ENCODE measurements around the gene GPC5.

Gene GPC5

GRCh38 chr13:92074658-92075057 lies 676.2 kb downstream of the GPC5 start:
- no peak for DNase-seq

- DNase-seq = no peak
These were observed 699.0 kb downstream of the GPC5 start for GRCh38 chr13:92097337-92097903.

- no peak for DNase-seq
These were observed 703.4 kb downstream of the GPC5 start for GRCh38 chr13:92101801-92102200.

DNA sequence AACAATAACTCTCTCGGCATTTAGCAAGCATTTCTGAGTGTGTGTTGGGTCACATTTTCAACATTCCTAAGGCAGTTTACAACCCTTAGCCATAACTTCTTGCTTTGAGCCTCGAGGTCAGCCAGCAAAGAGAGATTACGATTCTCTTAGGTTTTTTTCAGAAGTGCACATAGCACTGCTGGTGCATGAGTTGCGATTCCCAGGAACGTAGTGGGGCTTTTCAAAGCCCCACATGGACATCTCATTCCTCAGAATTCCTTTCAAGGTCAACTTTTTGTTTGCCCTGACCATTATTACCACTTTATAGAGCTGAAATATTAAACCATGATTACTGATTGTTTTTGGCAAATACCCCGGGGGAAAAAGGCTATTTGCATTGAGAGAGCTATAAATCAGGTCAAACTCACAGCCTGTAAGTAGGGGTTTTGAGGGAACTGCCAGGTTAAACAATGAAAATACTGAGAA lies 705.3 kb downstream of the GPC5 start:
- no peak for DNase-seq

- DNase-seq = no peak
These were observed 723.9 kb downstream of the GPC5 start for GRCh38 chr13:92122186-92122853.

DNA sequence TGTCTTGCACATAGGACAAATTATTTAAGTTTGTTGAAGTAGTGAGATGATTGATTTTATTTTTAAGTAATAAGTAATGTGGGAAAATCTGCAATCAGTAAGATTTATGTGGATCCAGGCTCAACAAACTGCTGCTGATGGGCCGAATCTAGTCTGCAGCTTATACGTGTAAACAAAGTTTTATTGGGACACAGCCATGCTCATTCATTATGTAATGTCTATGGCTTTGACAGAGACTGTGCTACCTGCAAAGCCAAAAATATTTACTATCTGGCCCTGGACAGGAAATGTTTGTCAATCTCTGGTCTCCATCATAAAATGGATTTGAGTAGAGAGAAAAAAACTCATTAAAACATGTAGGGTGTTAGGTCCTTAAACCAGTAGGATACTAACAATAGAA lies 728.0 kb downstream of the GPC5 start:
- DNase-seq = no peak

DNA sequence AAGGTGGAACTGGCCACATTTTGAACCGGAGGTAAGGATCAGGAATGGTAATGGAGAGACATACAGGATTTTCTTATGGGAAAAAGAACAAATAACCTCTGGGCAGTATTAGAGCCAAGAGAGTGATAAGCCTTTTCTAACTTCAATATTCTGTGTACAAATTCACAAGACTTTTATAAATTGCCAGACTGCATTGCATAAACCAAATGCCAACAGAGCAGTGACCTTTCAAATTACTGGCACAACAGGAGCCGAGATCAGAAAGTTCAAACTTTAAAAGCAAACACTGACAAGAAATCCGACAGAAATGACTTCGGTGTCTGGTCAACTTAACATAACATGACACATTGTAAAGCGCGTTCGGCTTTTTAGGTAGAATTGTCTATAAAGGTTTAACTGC lies 737.1 kb downstream of the GPC5 start:
- DNase-seq = no peak

- DNase-seq = no peak
These were observed 738.2 kb downstream of the GPC5 start for GRCh38 chr13:92136449-92137155.

DNA sequence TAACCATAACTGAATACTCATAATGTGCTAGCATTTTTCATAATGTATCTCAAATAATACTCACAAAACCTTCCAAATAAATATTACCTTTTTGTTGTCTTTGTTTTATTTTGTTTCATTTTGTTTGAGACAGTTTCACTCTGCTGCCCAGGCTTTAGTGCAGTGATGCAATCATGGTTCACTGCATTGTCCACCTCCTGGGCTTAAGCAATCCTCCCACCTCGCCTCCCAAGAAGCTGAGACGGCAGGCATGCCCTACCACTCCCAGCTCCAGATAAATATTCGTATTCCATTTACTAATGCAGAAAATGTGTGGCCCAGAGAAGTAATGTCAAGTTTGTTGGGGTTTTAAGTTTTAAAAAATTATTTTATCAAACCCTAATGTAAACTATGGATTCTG lies 739.1 kb downstream of the GPC5 start:
- no peak for DNase-seq

DNA sequence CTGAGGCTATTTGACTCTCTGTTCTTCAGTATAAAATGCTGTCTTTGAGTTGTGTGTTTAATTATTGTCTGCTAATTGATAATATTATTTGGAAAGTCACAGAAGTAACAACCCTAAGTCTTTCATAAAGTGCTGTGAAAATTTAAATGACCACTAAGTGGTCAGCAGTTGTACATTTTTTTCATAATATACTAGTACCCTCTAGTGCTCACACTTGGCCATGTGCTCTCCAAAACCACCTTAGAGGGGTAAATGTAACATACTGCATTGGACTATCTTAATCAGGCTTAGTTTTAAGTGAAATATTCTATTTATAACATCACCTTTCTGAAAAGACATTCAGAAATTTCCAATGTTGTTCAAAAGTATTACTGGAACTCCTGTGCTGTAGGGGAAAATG lies 745.3 kb downstream of the GPC5 start:
- no peak for DNase-seq

DNA sequence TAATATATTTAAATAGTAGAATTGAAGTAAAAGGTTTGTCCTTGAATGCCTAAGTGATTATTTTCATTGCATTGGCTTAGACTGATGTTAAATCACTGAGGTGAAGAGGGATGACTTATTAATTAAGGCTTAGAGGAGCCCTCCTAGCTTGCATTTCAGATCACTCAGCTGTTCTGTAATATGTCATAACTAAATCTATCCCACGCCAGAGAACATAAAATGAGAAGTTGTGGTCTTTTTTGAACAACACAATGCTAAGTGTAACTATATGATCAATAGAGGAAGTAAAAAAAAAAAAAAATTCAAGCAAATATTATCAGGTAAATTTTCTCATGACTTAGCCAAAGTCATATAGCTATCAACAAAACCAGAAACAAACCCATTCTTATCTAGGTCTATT lies 752.2 kb downstream of the GPC5 start:
- no peak for DNase-seq

DNA sequence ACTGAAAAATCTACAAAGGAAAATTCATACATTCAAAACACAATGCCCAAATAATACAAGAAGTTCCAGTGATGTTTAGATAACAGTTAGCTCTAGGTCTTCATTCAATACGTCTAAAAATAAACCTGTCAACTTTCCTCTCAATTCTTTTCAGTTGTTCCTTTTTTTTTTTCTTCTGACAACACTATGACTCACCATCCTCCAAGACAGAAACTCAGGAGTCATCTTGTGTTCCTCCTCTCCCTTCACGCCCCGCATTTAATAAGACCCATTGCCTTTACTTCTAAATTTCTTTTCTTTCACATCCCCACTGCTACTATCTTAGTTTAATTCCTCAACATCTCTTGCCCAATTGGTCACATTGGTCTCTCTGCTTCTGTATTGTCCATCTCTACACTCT lies 759.9 kb downstream of the GPC5 start:
- no peak for DNase-seq

DNA sequence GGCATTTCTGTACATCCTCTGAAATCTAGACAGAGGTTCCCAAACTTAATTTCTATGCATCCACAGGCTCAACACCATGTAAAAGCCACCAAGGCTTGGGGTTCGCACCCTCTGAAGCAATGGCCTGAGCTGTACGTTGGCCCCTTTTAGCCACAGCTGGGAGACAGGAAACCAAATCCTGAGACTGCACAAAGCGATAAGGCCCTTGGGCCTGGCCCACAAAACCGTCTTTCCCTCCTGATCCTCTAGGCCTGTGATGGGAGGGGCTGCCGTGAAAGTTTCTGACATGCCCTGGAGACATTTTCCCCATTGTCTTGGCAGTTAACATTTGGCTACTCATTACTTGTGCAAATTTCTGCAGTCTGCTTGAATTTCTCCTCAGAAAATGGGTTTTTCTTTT lies 766.4 kb downstream of the GPC5 start:
- DNase-seq = no peak

DNA sequence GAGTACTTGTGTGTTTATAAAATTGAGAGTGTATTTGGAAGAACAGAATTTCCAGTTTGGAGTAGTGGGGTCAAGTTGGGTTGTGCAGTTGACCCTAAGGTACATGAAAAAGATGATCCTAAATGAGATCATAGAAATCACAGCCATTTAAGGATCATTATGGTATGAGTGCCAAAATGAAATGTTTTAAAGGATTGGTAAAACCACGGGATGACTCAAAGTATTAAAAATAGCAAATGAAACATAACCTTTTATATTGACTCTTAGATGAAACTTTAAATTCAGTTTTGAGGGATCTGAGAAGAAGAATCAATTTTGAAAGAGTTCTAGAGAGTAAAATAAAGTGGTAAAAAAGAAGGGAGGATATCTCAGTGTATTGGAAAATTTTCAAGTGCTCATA lies 773.8 kb downstream of the GPC5 start:
- no peak for DNase-seq

GRCh38 chr13:92173254-92173653 lies 774.8 kb downstream of the GPC5 start:
- DNase-seq = no peak

DNA sequence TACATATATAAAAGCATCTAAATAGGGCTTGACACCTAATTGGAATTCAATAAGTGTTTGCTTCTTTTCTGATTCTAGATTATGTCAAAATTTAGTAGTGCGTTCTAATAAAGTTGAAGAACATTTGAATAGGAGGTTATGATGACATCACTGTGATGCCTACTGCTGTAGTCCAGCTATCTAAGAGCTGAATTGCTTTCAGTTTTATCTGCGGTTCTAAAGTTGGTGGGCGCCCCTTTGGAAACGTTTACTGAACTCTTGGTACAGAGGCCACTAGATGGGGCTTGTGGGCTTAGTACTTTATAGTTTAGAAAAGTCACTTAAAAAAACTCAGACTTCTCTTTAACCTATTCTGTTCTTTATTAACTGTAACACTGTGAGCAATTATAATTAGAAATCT lies 776.9 kb downstream of the GPC5 start:
- DNase-seq = no peak

DNA sequence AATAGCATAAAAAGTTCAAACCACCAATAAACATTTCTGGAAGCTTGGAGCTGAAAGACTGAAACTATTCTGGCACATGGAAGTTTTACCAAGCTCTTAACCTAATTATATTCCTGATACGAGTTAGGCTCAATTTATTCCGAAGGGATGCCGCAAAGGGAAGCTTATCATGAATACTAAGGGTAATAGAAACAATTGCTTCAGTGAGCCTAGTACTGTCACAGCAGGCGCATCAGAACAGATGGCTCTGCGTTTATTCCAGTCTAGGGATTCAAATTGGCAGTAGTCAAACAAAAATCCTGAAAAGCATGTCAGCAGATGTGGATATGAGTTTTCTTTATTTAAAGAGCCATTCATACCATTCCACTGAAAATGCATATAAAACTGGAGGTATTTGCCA lies 779.5 kb downstream of the GPC5 start:
- DNase-seq = no peak

- DNase-seq = no peak
These were observed 780.8 kb downstream of the GPC5 start for GRCh38 chr13:92179223-92179622.

DNA sequence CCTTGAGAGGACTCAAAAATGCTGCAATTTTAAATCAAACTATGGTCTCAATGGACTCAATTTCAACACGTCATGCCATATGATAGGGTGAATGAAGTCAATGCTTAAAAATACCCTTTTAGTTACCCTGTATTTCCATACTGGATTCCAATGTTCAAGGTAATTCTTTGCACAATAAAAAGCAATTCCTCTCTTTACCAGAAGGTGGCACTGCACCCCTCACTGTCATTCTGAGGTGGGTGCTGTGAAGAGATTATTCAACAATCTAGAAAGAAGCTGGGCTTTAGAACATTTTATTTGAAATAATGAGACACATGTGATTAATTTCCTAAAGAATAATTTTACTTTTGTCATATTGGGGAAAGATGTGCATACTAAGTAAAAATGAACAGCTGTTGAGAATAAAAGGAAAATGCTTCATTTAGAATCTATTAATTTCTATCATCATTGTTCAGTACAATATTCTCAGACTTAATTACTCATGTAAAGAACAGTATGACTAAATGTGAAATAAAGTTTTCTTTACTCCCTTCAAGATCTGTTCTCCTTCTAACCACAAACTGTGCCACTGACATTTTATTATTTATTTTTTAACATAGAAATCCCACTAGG lies 789.1 kb downstream of the GPC5 start:
- peak; percentile 1 for DNase-seq

DNA sequence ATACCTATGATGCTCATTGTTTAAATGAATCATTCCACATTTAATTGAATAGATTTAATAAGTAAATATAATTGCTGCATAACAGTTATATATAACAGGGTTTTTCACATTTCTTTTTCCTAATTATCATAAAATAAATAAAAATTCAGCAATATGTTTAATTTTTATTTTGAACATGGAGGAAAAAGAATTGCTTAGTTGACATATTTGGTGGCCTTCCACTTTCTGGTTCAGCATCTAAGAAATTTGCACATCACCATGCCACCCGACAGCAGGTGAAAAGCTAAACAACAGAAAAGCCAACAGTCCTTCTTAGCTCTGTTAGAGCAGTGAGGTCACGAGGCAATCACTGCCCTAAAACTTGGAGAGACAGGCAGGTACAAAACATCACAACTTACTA lies 790.2 kb downstream of the GPC5 start:
- no peak for DNase-seq

DNA sequence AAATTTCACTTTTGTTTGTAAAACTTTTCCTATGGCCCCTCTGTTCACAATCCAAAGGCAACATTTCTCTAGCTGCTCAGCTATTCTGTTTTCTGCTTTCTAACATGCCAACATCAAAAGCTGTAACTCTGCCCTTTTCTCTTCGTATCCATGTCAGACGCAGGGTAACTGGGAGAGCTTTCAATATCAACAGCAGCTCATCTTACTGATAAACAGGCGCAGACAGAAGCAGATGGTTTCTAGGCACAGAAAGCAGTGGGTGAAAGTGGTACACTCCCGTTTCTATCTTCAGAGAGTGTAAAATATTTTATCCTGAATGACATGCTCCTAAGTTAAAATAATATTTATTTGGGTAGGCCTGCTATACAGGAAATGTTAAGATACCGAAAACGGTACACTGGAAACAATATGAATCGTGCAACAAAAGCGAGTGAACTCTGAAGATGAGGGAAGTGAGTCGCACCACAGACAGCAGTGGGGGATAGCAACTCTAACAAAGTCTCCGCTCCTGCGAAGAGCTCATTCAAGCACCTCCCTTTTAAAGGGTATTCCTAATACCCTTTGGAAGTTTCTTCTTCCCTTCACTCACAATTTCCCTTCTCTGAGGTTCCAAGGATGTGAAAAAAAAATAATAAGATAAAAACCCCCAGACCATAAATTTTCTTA lies 798.3 kb downstream of the GPC5 start:
- no peak for DNase-seq

DNA sequence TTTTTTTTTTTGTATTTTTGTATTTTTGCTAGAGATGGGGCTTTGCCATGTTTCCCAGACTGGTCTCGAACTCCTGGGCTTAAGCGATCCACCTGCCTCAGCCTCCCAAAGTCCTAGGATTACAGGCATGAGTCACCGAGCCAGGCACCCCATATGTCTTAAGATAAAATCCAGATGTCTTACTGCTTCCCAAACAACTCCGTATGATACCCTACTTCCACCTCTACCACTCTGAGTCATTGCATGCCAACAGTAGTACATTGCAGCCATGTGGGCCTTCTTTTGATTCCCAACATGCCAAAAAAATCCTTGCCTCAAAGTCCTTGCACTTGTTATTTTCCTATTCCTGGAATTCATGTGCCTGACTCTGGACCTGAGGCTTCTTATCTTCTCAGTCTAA lies 799.2 kb downstream of the GPC5 start:
- no peak for DNase-seq

GRCh38 chr13:92218615-92219014 lies 820.2 kb downstream of the GPC5 start:
- no peak for DNase-seq

DNA sequence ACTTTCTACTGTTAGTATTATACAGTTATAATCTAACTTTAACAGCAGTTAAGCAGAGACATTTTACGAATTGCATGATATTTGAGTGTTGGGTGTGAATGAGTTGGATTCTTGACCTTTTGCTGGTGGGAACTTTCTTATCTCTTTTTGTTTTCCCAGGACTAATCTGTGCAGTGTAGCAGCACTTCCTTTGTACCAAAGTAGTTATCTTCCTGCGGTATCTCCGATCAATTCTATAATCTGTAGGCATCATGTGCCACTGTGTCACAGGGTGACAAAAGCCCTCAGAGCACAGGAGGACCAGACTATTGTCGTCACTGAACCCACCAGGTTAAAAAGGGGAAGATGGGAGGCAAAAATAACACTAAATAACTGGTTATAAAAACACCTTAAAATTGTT lies 823.5 kb downstream of the GPC5 start:
- DNase-seq = no peak

Data from NCI-H1048 (cell line).